Liver (tissue), 9 donors: ENCODE data around the gene SLC5A1. TPM values are rescaled to one million over a fixed set of nuclear protein-coding genes. Genes with fewer than 3 reads are reported as not detected.

ENCODE experiments used
- DNase-seq: peaks from one replicate; pipeline ENCODE4 v3.0.0-alpha.2; 2017; ENCODE audit warnings: low spot score
- H3K27ac ChIP-seq, 2 donors: one replicate each; pipeline ENCODE4 v1.7.0; 2013; ENCODE audit warnings: inconsistent platforms in 2 of 2, low read length in 2 of 2, control low read depth in 1 of 2, low read depth in 1 of 2, mild to moderate bottlenecking in 1 of 2
- H3K27me3 ChIP-seq, 4 donors: one replicate each; pipeline versions ENCODE4 v1.6.1 to v1.7.0; 2013; ENCODE audit warnings: low read length in 3 of 4, inconsistent platforms in 1 of 4, mild to moderate bottlenecking in 1 of 4, moderate library complexity in 1 of 4; ENCODE audit not compliant: control insufficient read depth in 4 of 4, insufficient read depth in 4 of 4
- H3K36me3 ChIP-seq, 4 donors: one replicate each; pipeline versions ENCODE4 v1.6.1 to v1.7.0; 2013; ENCODE audit warnings: low read length in 3 of 4, mild to moderate bottlenecking in 3 of 4, low read depth in 1 of 4, moderate library complexity in 1 of 4; ENCODE audit not compliant: control insufficient read depth in 4 of 4, insufficient read depth in 3 of 4
- H3K4me1 ChIP-seq, 4 donors: one replicate each; pipeline versions ENCODE4 v1.6.1 to v1.7.0; 2013; ENCODE audit warnings: low read length in 3 of 4, mild to moderate bottlenecking in 3 of 4, moderate library complexity in 1 of 4; ENCODE audit not compliant: control insufficient read depth in 4 of 4, insufficient read depth in 4 of 4
- H3K4me3 ChIP-seq, 3 donors: one replicate each; pipeline versions ENCODE4 v1.6.1 to v1.7.0; 2013; ENCODE audit warnings: low read length in 3 of 3, control low read depth in 1 of 3, low read depth in 1 of 3, mild to moderate bottlenecking in 1 of 3
- H3K9ac ChIP-seq, 2 donors: one replicate each; pipeline ENCODE4 v1.7.0; 2013; ENCODE audit warnings: low read length in 2 of 2, mild to moderate bottlenecking in 2 of 2, moderate library complexity in 2 of 2, control low read depth in 1 of 2, low read depth in 1 of 2
- H3K9me3 ChIP-seq, 4 donors: one replicate each; pipeline versions ENCODE4 v1.6.1 to v1.7.0; 2013; ENCODE audit warnings: low read length in 3 of 4; ENCODE audit not compliant: control insufficient read depth in 4 of 4
- ATF3 ChIP-seq: IDR thresholded peaks from 2 replicates; pipeline ENCODE4 v1.6.1; 2016; ENCODE audit warnings: antibody characterized with exemption
- CTCF ChIP-seq: fragments of 150-350 bp; IDR thresholded peaks from 2 replicates; pipeline ENCODE4 v1.5.1; 2017; ENCODE audit warnings: improper control_type of control experiment, low read depth, low read length; ENCODE audit not compliant: missing input control
- EGR1 ChIP-seq, 2 donors: IDR thresholded peaks; 2 replicates each; pipeline ENCODE4 v1.6.1; 2016 to 2018; ENCODE audit warnings: antibody characterized with exemption in 2 of 2, low read depth in 2 of 2
- FOXA1 ChIP-seq: IDR thresholded peaks from 2 replicates; pipeline ENCODE4 v1.6.1; 2016; ENCODE audit warnings: antibody characterized with exemption
- FOXA2 ChIP-seq: IDR thresholded peaks from 2 replicates; pipeline ENCODE4 v1.6.1; 2016; ENCODE audit warnings: antibody characterized with exemption
- GABPA ChIP-seq, 2 donors: IDR thresholded peaks in 1 of 2; conservative IDR thresholded peaks in 1 of 2; 2 replicates each; pipeline ENCODE4 v1.6.1; 2016; ENCODE audit warnings: antibody characterized with exemption in 2 of 2, mild to moderate bottlenecking in 1 of 2, moderate library complexity in 1 of 2
- HNF4A ChIP-seq, 2 donors: conservative IDR thresholded peaks; 2 replicates each; pipeline ENCODE4 v1.6.1; 2016; ENCODE audit warnings: antibody characterized with exemption in 2 of 2, mild to moderate bottlenecking in 2 of 2
- HNF4G ChIP-seq: IDR thresholded peaks from 2 replicates; pipeline ENCODE4 v1.6.1; 2016; ENCODE audit warnings: antibody characterized with exemption
- JUND ChIP-seq, 2 donors: IDR thresholded peaks; 2 replicates each; pipeline ENCODE4 v1.6.1; 2016; ENCODE audit warnings: antibody characterized with exemption in 2 of 2
- MAX ChIP-seq: IDR thresholded peaks from 2 replicates; pipeline ENCODE4 v1.6.1; 2016; ENCODE audit warnings: antibody characterized with exemption
- NR2F2 ChIP-seq: IDR thresholded peaks from 2 replicates; pipeline ENCODE4 v1.6.1; 2016; ENCODE audit warnings: antibody characterized with exemption
- RAD21 ChIP-seq, 2 donors: IDR thresholded peaks; 2 replicates each; pipeline ENCODE4 v1.6.1; 2016; ENCODE audit warnings: antibody characterized with exemption in 2 of 2, mild to moderate bottlenecking in 2 of 2
- REST ChIP-seq: IDR thresholded peaks from 2 replicates; pipeline ENCODE4 v1.6.1; 2016; ENCODE audit warnings: antibody characterized with exemption, mild to moderate bottlenecking
- RXRA ChIP-seq, 2 donors: IDR thresholded peaks; 2 replicates each; pipeline ENCODE4 v1.6.1; 2017 to 2018; ENCODE audit warnings: antibody characterized with exemption in 2 of 2, mild to moderate bottlenecking in 1 of 2
- SP1 ChIP-seq: IDR thresholded peaks from 2 replicates; pipeline ENCODE4 v1.6.1; 2018; ENCODE audit warnings: antibody characterized with exemption, mild to moderate bottlenecking
- TAF1 ChIP-seq: conservative IDR thresholded peaks from 2 replicates; pipeline ENCODE4 v1.6.1; 2016; ENCODE audit warnings: antibody characterized with exemption, mild to moderate bottlenecking
- YY1 ChIP-seq: IDR thresholded peaks from 2 replicates; pipeline ENCODE4 v1.6.1; 2016; ENCODE audit warnings: antibody characterized with exemption, mild to moderate bottlenecking
- ZBTB33 ChIP-seq: IDR thresholded peaks from 2 replicates; pipeline ENCODE4 v1.6.1; 2016; ENCODE audit warnings: antibody characterized with exemption
- WGBS: extraction: QIAGEN DNeasy Blood & Tissue Kit; methylation state at CpG from one replicate; pipeline ENCODE4 v1.1.7; 2013; 5-methylcytosine and 5-hydroxymethylcytosine counted together
- polyA plus RNA-seq, 2 donors: library from polyadenylated mRNA; stranded (reverse) in 1 of 2; unstranded in 1 of 2; fragments of 200-250 nt in 1 of 2; fragments of >200 nt in 1 of 2; fragmentation: Nextera tagmentation in 1 of 2; extraction: Ambion mirVana in 1 of 2; gene quantifications; one replicate each; pipeline versions ENCODE4 v1.2.1 to v1.2.3, GENCODE V29; 2013 to 2015
- total RNA-seq, 2 donors: library from RNA; depleted of rRNA; stranded (reverse); fragments of >200 nt; gene quantifications; one replicate each; pipeline ENCODE4 v1.2.3, GENCODE V29; 2014
- donor health status: healthy.
- donor health status: healthy.
- donor health status: healthy.
- donor health status: healthy.
- donor health status: healthy.

Gene SLC5A1
- total and polyA plus RNA-seq, 4 donors, result under 0.01 to 6.4 (median 2.5) TPM

- no peak for TF ChIP-seq ZBTB33
- TF ChIP-seq JUND (IDR thresholded peaks at IDR 0.05), result no peak
- no peak for TF ChIP-seq HNF4G
- no peak for TF ChIP-seq HNF4A (conservative IDR thresholded peaks at IDR 0.05)
These were observed 30.2 kb downstream of the SLC5A1 start (continued) for GRCh38 chr22:32073262-32073661.

- no peak for DNase-seq
- no peak for TF ChIP-seq YY1
- TF ChIP-seq HNF4A (conservative IDR thresholded peaks at IDR 0.05), result no peak
- TF ChIP-seq NR2F2, result peak; percentile 39
- no peak for TF ChIP-seq JUND (IDR thresholded peaks at IDR 0.05)
- Histone ChIP-seq H3K27ac (no peak overlapping the region), H3K9ac (no peak overlapping the region), H3K9me3 (no peaks in the 10 kb centered on the region), H3K4me1 (peaks cover 0 to 2% (median under 1%) of the 10 kb centered on the region in 4 donors), H3K27me3 (no peaks in the 10 kb centered on the region), H3K36me3 (no peaks in the 10 kb centered on the region), H3K4me3 (no peak overlapping the region)
- 67% methylated on average over 5 of the region's 5 CpGs for WGBS
These were observed 30.8 kb downstream of the SLC5A1 start for GRCh38 chr22:32073823-32074380.

- WGBS, result 83% methylated on average over 10 of the region's 10 CpGs
- H3K27me3 ChIP-seq, result no peaks in the 10 kb centered on the region
- H3K4me3 ChIP-seq, result no peak overlapping the region
- no peak for TF ChIP-seq GABPA (IDR thresholded peaks at IDR 0.05 in 1 of 2, conservative IDR thresholded peaks at IDR 0.05 in 1 of 2)
- no peak for TF ChIP-seq FOXA1
- no peak for TF ChIP-seq TAF1
- no peak for TF ChIP-seq RAD21 (IDR thresholded peaks at IDR 0.05)
- TF ChIP-seq CTCF, result no peak
- TF ChIP-seq NR2F2, result no peak
- TF ChIP-seq FOXA2, result no peak
- TF ChIP-seq MAX, result no peak
- no peak for TF ChIP-seq ZBTB33
- no peak for TF ChIP-seq EGR1 (IDR thresholded peaks at IDR 0.05; ENCODE audit: low read depth in 2 of 2)
- TF ChIP-seq RXRA (IDR thresholded peaks at IDR 0.05), result no peak
- no peak for TF ChIP-seq HNF4G
- TF ChIP-seq JUND (IDR thresholded peaks at IDR 0.05), result no peak
- TF ChIP-seq YY1, result no peak
- TF ChIP-seq HNF4A (conservative IDR thresholded peaks at IDR 0.05), result no peak
- TF ChIP-seq REST, result no peak
- no peak for TF ChIP-seq SP1
- TF ChIP-seq ATF3, result no peak
- no peak overlapping the region for H3K9ac ChIP-seq
- no peaks in the 10 kb centered on the region for H3K9me3 ChIP-seq
- H3K36me3 ChIP-seq, result no peaks in the 10 kb centered on the region
- no peak for DNase-seq
- H3K4me1 ChIP-seq, result peaks cover 0 to 18% (median 12%) of the 10 kb centered on the region in 4 donors
- no peak overlapping the region for H3K27ac ChIP-seq
These were observed 33.1 kb downstream of the SLC5A1 start for GRCh38 chr22:32075997-32076760.
